GM19467 (cell line): ENCODE results near the gene WDR33.

Source experiments
- ATAC-seq: cut with Tn5 transposase; IDR thresholded peaks from one replicate; pipeline ENCODE4 v1.9.1; 2021; ENCODE audit warnings: mild to moderate bottlenecking, moderate library complexity; ENCODE audit not compliant: unreplicated experiment

The WDR33 gene

GRCh38 chr2:127674241-127675209, 136.4 kb downstream of the WDR33 start:
- ATAC-seq: no peak

GRCh38 chr2:127673291-127674069, 137.5 kb downstream of the WDR33 start:
- no peak for ATAC-seq

GRCh38 chr2:127672341-127673224, 138.4 kb downstream of the WDR33 start:
- no peak for ATAC-seq

GRCh38 chr2:127671557-127672302, 139.2 kb downstream of the WDR33 start:
- no peak for ATAC-seq

- no peak for ATAC-seq
These were observed 140.0 kb downstream of the WDR33 start for GRCh38 chr2:127670957-127671290.

- no peak for ATAC-seq
These were observed 140.7 kb downstream of the WDR33 start for GRCh38 chr2:127670055-127670956.

- ATAC-seq: no peak
These were observed 141.9 kb downstream of the WDR33 start for GRCh38 chr2:127669056-127669455.

- no peak for ATAC-seq
These were observed 145.6 kb downstream of the WDR33 start for GRCh38 chr2:127665267-127665893.

GRCh38 chr2:127664895-127665225, 146.1 kb downstream of the WDR33 start:
- ATAC-seq: no peak

GRCh38 chr2:127664065-127664894, 146.7 kb downstream of the WDR33 start:
- ATAC-seq: no peak

GRCh38 chr2:127663566-127664064, 147.4 kb downstream of the WDR33 start:
- no peak for ATAC-seq

- ATAC-seq: no peak
These were observed 147.9 kb downstream of the WDR33 start for GRCh38 chr2:127662937-127663565.

- ATAC-seq: no peak
These were observed 148.9 kb downstream of the WDR33 start for GRCh38 chr2:127661949-127662510.

- ATAC-seq: no peak
These were observed 149.8 kb downstream of the WDR33 start for GRCh38 chr2:127661072-127661649.

- ATAC-seq: no peak
These were observed 150.7 kb downstream of the WDR33 start for GRCh38 chr2:127660291-127660578.

GRCh38 chr2:127659408-127660290, 151.3 kb downstream of the WDR33 start:
- no peak for ATAC-seq
